Activated T-cell treated with anti-CD3 and anti-CD28 coated beads for 24 hours (primary cell): ENCODE results near the gene PALM.
A peak's percentile ranks its signal among the peaks of the same experiment; 100 is the strongest.
"Not testable (repeated sequence)": the region's sequence is repeated elsewhere in the genome, so short reads cannot be mapped to it uniquely, and the experiment has no call there.

Source experiments
- DNase-seq: peaks from one replicate; pipeline ENCODE4 v3.0.0-alpha.2; 2020; ENCODE audit warnings: low read depth

The PALM gene

DNA sequence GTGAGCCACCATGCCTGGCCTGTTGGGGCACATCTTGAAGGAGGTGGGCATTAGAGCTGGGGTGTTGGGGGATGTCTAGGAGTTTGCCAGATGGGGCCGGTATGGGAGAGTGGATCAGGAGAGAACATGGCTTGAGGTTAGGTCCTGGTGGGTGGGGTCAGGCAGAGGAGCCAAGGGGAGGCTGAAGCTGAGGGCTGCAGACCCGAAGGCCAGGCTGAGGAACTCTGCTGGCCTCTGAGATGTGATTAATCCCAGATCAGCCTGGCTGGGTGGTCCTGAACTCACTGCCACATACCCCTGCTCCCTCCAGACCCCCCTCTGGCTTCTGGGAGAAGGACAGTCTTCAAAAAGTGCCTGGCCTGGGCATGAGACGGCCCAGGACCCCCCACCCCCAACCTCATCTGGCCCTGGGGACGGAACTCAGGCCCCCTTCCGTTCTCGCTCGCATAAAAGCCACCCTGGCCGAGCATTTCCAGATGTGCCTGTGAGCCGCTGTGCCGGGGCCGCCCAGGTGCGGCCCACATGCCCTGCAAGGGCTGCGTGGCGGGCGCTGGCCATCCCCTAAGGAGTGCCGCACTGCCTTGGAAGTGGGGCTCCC, 29.8 kb upstream of the PALM start:
- no peak for DNase-seq

DNA sequence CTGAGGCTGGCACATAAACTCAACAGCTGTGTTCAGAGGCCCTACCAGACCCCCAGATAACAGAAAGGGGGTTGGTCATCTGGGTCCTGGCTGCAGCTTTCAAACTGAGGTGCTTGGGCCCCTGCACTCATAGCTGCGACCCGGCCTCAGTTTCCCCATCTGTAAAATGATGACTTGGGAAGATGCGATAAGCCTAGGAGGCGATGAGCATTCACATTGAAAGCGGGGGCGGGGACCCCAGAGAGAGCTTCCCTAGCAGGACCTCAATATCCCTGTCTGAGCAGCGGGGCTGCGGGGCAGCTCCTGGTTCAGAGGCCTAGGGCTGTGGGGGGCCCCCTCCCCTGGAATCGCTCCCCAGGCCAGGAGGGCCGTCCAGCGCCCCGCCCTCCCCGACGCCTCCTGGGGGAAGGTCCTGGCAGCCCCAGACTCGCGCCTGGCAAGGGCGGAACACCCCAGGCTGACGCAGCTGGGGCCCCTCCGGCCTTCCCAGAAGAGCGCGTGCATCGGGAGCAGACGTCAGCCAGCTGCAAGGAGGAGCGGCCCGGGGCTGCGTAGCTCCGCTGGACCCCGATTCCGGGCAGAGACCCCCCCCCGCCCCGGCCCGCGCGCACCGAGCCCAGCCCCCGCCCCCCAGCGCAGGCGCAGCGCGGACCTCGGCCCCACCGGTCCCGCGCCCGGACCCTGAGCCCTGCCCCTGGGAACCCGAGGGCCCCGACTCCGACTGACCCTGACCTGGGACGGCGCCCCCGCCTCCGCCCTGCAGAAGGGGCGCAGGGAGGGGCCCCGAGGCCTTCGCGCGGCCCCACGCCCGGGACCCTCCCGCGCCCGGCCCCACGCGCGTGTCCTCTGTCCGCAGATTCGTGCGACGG, 29.1 kb upstream of the PALM start:
- DNase-seq: no peak

DNA sequence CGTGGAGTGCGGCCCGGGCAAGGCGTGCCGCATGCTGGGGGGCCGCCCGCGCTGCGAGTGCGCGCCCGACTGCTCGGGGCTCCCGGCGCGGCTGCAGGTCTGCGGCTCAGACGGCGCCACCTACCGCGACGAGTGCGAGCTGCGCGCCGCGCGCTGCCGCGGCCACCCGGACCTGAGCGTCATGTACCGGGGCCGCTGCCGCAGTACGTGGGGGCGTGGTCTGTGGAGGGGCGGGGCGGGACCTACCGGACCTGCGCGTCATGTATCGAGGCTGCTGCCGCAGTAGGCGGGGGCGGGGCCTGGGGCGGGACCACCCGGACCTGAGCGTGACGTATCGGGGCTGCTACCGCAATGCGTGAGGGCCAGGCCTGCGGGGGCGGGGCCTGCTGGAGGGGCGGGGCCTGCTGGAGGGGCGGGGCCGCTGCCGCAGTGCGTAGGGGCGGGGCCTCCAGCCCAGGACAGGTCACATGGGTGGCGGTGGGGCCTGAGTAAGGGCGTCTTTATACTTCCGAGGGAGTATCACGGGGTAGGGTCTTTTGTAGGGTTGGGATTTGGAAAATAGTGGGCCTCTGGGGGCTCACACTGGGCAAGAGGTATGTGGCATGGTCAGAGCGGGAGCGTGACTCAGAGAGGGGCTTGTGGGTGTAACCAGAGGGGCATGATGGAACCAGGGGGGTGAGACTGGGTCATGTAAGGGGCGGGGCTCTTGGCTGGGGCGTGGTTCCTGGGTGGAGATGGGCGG, 28.3 kb upstream of the PALM start:
- peak; percentile 100 for DNase-seq

DNA sequence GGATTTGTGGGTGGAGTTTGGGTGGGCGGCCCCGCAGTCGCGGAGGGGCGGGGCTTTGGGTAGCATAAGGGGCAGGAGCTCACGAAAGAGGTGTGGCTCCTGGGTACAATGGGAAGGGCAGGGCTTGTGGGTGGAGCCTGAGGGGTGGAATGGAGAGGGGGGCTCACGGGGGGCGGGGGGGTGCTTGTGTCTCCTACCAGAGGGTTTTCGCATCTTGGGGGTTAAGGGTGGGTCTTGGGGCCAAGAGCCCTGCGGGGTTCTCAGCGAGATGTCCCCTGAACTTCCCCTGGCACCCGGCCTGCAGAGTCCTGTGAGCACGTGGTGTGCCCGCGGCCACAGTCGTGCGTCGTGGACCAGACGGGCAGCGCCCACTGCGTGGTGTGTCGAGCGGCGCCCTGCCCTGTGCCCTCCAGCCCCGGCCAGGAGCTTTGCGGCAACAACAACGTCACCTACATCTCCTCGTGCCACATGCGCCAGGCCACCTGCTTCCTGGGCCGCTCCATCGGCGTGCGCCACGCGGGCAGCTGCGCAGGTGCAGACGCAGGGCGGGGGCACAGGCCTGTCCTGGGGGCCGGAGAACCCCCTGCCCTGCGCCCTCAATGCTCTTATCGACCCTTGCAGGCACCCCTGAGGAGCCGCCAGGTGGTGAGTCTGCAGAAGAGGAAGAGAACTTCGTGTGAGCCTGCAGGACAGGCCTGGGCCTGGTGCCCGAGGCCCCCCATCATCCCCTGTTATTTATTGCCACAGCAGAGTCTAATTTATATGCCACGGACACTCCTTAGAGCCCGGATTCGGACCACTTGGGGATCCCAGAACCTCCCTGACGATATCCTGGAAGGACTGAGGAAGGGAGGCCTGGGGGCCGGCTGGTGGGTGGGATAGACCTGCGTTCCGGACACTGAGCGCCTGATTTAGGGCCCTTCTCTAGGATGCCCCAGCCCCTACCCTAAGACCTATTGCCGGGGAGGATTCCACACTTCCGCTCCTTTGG, 27.4 kb upstream of the PALM start:
- DNase-seq: no peak

DNA sequence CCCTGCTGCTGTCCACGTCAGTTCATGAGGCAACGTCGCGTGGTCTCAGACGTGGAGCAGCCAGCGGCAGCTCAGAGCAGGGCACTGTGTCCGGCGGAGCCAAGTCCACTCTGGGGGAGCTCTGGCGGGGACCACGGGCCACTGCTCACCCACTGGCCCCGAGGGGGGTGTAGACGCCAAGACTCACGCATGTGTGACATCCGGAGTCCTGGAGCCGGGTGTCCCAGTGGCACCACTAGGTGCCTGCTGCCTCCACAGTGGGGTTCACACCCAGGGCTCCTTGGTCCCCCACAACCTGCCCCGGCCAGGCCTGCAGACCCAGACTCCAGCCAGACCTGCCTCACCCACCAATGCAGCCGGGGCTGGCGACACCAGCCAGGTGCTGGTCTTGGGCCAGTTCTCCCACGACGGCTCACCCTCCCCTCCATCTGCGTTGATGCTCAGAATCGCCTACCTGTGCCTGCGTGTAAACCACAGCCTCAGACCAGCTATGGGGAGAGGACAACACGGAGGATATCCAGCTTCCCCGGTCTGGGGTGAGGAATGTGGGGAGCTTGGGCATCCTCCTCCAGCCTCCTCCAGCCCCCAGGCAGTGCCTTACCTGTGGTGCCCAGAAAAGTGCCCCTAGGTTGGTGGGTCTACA, 25.9 kb upstream of the PALM start:
- no peak for DNase-seq

DNA sequence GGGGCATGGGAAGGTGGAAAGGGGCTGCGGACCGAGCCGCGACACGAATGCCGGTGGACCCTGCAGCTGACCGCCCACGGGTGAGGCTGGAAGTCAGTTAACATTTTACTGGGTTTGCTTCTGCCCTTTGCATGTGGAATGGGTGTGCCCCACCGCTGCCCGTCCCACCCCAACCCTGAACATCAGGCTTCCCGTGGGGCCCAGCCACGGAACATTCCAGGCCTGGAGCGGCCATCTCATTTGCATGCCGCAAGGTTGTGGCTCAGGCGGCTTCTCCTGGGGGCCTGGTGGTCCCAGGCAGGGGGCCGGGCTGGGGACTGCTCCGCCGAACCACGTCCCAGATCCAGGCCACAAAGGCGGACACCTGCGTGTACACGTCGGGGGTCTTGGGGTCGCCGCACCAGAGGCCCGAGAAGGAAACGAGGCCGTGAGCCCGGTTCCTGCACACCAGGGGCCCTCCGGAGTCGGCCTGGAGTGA, 23.2 kb upstream of the PALM start:
- no peak for DNase-seq

DNA sequence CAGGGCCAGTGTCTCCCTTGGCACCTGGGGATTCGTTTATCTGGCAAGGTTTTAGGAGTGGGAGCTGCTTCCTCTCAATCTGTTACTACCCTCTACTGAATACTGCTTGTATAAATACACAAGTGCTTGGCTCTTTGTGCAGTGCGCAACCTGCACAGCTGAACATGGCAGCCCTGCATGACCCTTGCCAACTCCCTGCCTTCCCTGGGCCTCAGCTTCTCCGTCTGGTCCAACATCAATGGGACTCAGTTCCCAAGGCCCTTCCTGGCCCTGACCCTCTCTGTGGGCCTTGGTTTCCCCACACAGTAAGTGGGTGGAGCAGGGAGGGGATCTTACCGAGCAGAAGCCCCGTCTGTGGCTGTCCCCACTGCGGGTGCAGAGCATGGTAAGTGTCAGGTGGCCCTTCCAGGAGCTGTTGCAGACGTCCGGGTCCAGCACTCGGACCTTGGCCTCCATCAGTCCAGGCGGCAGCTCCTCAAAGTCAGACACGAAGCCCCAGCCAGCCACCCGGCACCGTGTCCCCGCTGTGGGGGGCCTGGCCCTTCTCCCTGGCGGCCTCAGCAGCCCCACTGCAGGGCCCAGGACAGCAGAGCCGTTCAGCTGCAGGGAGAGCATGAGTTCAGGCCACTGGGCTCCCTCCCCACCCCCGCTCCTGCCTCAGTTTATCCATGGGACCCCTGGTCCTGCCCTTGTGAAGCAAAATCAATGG, 22.0 kb upstream of the PALM start:
- DNase-seq: no peak

DNA sequence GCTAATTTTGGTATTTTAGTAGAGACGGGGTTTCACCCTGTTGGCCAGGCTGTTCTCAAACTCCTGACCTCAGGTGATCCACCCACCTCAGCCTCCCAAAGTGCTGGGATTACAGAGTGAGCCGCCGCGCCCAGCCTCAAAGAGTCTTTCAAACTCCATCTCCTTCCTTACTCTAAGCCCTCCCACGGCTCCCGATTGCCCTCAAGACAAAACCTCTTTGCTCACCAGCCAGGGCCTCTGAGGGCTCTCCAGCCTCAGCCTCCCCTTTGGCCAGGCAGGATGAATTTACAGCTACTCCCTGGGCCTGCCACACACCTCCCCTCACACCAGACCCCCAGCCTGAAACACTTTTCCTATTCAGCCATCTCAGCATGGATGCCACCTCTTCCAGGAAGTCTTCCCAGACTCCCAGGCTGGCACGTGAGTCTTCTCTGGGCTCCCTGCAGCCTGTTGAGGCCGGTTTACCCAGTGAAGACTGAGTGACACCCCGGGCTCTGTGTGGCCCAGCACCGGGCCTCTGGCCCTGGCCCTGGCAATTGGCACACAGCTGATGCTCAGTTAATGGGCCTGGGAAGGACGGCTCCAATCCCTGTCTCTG, 21.1 kb upstream of the PALM start:
- DNase-seq: no peak

DNA sequence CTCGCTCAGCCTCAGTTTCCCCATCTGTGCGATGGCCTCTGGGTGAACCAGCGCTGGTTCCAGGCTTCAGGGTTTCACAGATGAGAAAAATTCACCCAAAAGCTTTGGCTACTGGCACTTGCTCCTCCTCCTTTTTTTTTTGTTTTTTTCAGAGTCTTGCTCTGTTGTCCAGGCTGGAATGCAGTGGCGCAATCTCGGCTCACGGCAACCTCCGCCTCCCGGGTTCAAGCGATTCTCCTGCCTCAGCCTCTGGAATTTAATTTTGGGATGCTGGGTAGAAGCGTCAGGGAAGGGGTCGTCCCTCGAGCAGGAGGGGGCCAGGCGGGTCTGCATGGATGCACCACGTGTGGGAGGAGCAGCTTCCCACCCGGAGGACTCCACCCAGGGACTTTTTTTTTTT, 20.5 kb upstream of the PALM start:
- DNase-seq: no peak

DNA sequence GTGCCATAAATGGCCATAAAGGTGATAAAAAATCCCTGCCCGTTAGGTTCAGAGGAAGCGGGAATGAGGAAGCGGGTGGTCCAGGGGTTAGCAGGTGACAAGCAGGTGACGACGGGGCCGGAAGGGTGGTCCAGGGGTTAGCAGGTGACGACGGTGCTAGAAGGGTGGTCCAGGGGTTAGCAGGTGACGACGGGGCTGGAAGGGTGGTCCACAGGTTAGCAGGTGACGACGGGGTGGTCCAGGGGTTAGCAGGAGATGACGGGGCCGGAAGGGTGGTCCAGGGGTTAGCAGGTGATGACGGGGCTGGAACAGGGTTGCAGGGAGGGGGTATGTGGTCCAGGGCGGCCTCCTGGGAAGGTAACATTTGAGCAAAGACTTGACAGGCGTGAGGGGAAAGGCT, 19.7 kb upstream of the PALM start:
- no peak for DNase-seq

DNA sequence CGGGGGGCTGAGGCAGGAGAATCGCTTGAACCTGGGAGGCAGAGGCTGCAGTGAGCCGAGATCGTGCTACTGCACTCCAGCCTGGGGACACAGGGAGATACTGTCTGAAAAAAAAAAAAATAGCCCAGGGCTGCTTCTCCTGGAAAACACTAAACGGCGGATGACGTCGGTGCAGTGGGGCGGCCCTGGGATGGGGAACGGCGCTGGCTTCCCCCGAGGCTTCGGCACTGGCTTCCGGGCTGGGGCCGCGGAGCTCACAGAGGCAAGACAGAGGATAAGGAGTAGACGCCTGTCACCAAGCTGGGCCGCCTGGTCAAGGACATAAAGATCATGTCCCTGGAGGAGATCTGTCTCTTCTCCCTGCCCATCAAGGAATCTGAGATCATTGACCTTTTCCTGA, 18.5 kb upstream of the PALM start:
- DNase-seq: no peak

DNA sequence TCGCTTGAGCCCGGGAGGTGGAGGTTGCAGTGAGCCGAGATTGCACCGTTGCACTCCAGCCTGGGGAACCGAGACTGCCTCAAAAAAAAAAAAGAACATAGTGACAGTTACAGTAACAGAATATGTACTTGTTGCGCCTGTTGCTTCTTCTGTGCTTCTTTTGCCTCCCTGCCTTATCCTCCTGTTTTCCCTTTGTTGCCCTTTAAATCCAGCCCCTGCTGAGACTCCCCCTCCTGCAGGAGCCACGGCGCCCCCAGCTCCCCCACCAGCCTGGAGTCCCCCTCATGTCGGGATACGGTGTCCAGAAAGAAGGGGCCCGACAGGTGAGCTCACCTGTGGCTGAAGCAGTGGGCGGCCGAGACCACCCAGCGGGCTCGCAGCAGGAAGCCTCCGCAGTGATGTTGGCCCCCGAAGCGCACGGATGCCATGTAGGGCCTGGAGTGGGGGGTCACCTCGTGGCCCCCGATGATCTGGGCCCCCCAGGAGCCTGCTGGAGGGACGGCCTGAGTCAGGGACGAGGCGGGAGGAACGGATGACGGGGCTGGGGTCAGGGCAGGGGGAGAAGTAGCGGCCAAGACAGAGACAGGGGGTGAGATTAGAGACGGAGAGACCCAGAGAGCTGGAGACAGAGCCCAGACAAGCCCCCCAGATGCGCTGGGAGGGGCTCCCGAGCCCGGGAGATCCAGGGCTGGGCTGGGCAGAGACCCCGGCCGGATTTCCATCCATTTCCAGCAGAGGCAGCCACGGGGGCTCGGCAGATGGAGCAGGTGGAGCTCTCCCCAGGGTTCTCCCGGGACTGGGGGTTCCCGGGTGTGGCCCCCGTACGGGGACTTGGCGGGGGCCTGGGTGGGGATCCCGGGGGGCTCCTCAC, 14.0 kb upstream of the PALM start:
- no peak for DNase-seq

DNA sequence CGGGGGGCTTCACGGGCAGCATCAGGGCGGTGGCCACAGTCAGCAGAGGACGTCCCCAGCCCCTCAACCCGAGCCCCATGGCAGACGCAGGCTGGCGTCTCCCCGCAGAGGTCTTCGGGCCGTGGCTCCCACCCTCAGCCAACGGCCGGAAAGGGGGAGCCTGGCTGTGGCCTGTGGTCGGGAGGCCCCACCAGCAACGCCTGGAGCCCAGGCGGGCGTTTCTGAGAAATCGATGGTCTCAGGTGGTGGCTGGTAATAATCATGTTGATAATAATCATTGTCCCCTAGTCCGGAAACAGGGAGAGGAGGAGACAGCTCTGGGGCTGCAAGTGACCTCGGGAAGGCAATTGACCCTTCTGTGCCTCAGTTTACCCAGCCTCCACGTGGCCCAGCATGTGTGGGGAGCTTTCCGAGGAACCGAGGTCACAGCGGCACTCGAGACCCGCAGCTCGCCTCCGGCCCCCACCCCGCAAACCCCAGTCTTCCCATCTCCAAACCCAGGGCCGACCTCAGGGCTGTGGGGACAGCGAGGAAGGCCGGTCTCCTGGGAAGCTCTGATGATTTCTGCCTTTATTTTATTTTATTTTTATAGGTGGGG, 13.3 kb upstream of the PALM start, which contains the start of gene PRSS57:
TSS of gene PRSS57 (minus strand) at position 101 of the 598 bp plus-strand sequence. CDS start at position 79, 22 bp downstream.
- DNase-seq: no peak

DNA sequence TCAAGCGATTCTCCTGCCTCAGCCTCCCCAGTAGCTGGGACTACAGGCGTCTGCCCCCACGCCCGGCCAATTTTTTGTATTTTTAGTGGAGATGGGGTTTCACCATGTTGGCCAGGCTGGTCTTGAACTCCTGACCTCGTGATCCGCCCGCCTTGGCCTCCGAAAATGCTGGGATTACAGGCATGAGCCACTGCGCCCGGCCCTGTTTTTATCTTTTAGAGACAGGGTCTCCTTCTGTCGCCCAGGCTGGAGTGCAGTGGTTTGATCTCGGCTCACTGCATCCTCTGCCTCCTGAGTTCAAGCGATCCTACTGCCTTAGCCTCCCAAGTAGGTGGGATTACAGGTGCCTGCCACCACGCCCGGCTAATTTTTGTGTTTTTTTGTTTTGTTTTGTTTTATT, 10.2 kb upstream of the PALM start:
- not testable (repeated sequence) for DNase-seq

DNA sequence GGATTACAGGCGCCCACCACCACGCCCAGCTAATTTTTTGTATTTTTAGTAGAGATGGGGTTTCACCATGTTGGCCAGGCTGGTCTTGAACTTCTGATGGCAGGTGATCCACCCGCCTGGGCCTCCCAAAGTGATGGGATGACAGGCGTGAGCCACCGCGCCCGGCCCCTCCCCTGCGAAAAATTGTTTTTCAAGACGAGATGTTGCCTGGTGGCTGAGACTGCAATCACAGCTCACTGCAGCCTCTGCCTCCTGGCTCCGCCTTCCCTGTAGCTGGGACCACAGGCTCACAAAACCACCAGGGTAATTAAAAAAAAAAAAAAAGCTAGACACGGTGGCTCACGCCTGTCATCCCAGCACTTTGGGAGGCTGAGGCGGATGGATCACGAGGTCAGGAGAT, 8.8 kb upstream of the PALM start:
- DNase-seq: not testable (repeated sequence)

DNA sequence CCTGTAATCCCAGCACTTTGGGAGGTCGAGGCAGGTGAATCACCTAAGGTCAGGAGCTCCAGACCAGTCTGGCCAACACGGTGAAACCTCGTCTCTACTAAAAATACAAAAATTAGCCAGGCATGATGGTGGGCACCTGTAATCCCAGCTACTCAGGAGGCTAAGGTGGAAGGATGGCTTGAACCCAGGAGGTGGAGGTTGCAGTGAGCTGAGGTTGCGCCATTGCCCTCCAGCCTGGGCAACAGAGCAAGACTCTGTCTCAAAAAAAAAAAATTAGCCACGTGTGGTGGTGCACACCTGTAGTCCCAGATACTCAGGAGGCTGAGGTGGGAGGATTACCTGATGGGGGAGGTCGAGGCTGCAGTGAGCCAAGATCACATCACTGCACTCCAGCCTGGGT, 5.9 kb upstream of the PALM start:
- not testable (repeated sequence) for DNase-seq

DNA sequence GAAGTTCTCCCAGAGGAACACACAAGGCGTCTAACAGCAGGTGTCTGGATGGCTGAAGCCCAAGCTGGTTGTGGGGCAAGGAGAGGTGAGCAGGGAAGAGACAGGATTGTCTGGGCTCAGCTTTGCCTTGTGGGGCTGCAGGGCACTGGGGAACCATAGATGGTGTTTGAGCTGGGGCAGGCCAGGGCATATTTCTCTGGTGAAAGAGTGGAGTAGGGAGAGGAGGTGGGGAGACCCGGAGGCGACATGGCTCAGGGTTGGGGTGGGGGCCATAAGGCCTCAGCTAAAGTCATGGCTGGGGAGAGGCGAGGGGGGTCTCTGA, 5.4 kb upstream of the PALM start:
- no peak for DNase-seq

DNA sequence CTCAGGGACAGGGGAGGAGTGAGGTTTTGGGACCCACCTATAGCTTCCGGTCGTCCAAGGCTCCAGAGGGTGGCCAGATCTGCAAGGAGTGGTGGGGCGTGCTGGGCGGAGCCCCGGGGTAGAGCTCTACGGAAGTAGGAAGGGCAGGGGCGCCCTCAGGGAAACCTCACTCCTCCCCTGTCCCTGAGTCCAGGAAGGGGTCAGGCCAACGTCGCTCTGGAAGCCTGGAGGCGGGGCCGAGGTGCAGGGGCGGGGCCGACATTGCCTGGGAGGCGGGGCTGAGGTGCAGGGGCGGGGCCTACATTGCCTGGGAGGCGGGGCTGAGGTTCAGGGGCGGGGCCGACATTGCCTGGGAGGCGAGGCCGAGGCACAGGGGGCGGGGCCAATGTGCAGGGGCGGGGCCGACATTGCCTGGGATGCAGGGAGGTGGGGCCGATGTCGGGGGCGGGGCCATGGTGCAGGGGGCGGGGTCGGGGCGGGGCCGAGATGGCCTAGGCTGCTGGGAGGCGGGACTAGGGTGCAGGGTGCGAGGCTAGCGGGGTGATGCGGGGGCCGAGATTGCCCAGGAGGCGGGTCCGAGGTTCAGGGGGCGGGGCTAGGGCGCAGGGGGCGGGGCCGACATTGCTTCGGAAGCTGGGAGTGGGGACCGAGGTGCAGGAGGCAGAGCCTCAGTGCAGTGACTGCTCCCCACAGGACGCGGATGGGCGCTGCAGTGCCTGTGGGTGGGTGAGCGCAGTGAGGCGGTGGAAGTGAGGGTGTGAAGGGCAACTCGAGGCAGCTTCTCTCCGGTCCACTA, 4.9 kb upstream of the PALM start:
- peak; percentile 46 for DNase-seq
